LNCaP clone FGC (cell line): Measurements from ENCODE around the gene ERBB4.
"Not testable (repeated sequence)": the region's sequence is repeated elsewhere in the genome, so short reads cannot be mapped to it uniquely, and the experiment has no call there.

Source experiments
- DNase-seq: peaks from one replicate; pipeline ENCODE4 v3.0.0-alpha.2; 2011; ENCODE audit warnings: low read depth
- H3K4me3 ChIP-seq: 2 replicates; pipeline ENCODE4 v1.5.1; 2011; ENCODE audit warnings: mild to moderate bottlenecking, low read depth, low read length, control low read depth
- TF ChIP-seq, protein P1 (sequence below): IDR thresholded peaks from 2 replicates; pipeline ENCODE4 v1.5.1; 2012; ENCODE audit warnings: mild to moderate bottlenecking; ENCODE audit not compliant: control insufficient read depth, insufficient read depth; ENCODE audit errors: extremely low read depth

ERBB4 gene

DNA sequence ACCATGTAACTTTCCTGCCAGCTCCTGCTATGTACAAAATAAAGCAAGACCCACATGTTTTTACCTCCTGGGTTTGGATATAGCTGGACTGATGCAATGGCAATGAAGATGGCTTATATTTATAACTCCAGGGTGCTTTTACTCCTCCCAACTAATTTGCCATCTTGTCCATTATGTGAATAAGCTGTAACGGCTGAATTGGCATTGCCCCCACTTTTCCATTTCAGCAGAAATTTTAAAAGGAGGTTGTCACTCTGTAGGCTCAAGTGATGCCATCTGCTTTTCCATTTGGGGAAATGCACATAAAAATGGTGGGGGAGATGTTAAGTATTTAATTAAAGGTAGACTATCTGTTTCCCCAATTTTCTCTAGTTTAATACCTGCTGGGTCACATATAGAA, 345.5 kb downstream of the ERBB4 start:
- no peak overlapping the region for H3K4me3 ChIP-seq
- TF ChIP-seq, protein P1, sequence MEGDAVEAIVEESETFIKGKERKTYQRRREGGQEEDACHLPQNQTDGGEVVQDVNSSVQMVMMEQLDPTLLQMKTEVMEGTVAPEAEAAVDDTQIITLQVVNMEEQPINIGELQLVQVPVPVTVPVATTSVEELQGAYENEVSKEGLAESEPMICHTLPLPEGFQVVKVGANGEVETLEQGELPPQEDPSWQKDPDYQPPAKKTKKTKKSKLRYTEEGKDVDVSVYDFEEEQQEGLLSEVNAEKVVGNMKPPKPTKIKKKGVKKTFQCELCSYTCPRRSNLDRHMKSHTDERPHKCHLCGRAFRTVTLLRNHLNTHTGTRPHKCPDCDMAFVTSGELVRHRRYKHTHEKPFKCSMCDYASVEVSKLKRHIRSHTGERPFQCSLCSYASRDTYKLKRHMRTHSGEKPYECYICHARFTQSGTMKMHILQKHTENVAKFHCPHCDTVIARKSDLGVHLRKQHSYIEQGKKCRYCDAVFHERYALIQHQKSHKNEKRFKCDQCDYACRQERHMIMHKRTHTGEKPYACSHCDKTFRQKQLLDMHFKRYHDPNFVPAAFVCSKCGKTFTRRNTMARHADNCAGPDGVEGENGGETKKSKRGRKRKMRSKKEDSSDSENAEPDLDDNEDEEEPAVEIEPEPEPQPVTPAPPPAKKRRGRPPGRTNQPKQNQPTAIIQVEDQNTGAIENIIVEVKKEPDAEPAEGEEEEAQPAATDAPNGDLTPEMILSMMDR: no peak
- DNase-seq: no peak

DNA sequence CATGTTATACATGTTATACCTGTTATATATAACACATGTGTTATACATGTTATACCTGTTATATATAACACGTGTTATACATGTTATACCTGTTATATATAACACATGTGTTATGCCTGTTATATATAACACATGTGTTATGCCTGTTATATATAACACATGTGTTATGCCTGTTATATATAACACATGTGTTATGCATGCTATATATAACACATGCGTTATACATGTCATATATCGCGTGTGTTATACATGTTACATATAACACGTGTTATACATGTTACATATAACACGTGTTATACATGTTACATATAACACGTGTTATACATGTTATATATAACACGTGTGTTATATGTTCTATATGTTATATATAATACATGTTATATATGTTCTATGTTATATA, 347.2 kb downstream of the ERBB4 start:
- not testable (repeated sequence) for H3K4me3 ChIP-seq, DNase-seq

DNA sequence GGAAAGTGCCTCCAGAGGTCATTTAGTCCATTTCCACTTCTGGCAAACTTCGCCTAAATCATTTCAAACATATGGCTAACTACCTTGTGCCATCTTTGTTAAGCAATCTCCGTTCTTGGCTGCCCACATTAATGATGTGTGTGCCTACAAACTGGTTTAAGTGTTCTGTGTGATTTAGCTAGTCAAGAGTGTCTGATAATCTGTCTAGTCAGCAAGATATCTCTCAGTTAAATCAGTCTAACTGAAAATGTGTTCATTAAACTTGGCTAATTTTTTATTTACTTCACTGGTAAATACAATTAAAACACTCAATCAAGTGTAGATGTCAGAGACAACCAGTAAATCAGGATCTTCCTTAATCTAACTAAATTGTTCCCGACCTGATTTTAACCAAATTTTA, 352.4 kb downstream of the ERBB4 start:
- TF ChIP-seq, protein P1: no peak
- H3K4me3 ChIP-seq: no peak overlapping the region
- no peak for DNase-seq

DNA sequence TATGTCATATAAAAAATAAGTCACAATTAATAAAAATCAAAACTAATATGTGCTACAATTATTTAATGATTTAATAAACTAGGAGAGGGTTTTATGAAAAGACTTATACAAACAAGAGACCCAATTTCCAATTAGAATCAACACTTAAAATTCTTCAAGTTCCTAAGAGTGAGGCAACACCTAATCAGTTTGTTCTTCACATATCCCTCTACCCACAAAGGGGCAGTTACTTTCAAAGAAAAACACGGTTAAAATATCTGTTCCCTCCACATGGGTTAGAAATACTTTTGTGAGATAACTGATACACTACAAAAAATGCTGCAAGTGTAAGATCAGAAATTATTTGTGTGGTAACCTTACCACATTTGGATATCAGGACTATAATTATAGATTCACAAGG, 357.0 kb downstream of the ERBB4 start:
- no peak for DNase-seq
- H3K4me3 ChIP-seq: no peak overlapping the region
- TF ChIP-seq, protein P1: no peak

DNA sequence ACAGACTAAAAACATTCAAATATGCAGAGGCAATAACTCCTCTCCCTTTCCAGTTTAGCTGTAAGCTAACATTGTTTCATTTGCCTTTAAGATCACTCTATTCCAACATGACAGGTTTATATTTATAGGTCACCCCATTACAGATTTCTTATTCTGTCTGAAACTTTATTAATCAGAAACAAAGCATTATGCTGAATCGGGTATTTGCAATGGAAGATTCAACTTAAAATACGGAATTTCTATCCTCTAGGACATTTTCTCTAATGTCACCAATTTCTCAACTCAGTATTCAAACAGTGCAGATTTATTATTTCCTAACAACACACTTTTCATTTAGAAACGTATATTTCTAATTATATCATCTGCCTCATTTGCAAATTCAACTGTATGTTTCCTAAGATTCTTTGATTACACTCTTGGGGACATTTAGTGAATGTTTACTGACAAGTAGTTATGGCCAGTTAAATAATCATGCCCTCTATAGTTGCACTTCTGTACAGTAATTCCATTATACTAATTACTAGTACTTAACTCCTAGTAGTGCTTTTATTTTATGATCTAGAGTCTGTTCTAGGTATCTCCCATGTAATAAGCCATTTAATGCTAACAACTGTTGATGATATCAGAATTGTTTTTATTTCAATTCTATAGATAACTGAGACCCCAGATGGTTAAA, 358.1 kb downstream of the ERBB4 start:
- no peak overlapping the region for H3K4me3 ChIP-seq
- TF ChIP-seq, protein P1: no peak
- no peak for DNase-seq

DNA sequence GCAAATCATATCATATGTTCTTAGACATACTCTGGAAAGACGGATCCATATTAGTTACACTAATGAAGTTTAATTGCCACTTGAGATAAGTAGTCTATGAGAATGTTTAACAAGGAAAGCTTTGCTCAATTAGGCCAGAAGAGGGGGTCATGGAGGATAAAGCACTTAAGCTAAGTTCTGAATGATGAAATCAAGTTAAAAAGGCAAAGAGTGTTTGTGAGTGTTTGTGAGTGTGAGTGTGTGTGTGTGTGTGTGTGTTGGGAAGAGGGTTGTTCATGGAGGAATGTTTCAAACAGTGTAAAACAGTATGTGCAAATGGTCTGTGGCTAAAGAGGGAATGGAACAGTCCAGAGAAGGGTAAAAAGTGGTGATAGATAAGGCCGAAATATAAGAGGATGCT, 360.9 kb downstream of the ERBB4 start:
- H3K4me3 ChIP-seq: no peak overlapping the region
- no peak for DNase-seq
- TF ChIP-seq, protein P1: peak; percentile 39; the same call in 1 of the 2 replicates

DNA sequence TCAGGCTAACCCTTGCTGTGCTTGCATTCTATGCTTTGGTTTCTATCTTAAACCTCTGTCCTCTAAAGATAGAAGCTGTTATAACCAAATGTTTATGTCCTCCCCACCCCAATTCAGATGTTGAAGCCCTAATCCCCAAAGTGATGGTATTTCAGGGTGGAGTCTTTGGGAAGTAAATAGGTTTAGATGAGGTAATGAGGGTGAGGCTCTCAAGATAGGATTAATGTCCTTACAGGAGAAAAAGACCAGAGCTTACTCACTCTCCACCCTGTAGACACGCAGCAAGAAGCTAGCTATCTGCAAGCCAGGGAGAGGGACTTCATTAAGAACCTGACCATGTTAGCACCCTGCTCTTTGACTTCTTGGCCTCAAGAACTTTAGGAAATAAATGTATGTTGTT, 362.5 kb downstream of the ERBB4 start:
- no peak overlapping the region for H3K4me3 ChIP-seq
- no peak for DNase-seq
- TF ChIP-seq, protein P1: no peak
